ENCODE data around the gene RIN3.

- no peak for TF ChIP-seq CTCF (IDR thresholded peaks at IDR 0.05; ENCODE audit: insufficient read depth, low read depth, low read length)
- no peak for TF ChIP-seq EZH2 (IDR thresholded peaks at IDR 0.05; ENCODE audit: insufficient read depth, low read length)
Measured at GRCh38 chr14:92484132-92484823, 29.3 kb upstream of the RIN3 start.

All from astrocyte (in vitro differentiated cells and primary cell).